H1 (cell line): ENCODE results near the gene BLVRA. TPM values are rescaled to one million over a fixed set of nuclear protein-coding genes. Genes with fewer than 3 reads are reported as not detected.

ENCODE experiments used
- CTCF ChIA-PET: fragments of 300-600 bp; sonication (Branson Sonifier 250); formaldehyde crosslinking; loops from one replicate; lab custom pipeline; 2021; ENCODE audit not compliant: partially characterized antibody; lab: Charles Lee
- POLR2A ChIA-PET: fragments of 300-600 bp; sonication (Branson Sonifier 250); formaldehyde crosslinking; loops from one replicate; lab custom pipeline; 2021; ENCODE audit warnings: inconsistent platforms; ENCODE audit not compliant: partially characterized antibody; lab: Charles Lee
- DNase-seq, 2 experiments: peaks; one replicate each; pipeline versions ENCODE4 v3.0.0 to v3.0.0-alpha.2; 2010 to 2022; ENCODE audit warnings: low spot score in 2 of 2, low read depth in 1 of 2, mixed read lengths in 1 of 2
- FAIRE-seq: peaks from 2 replicates; lab custom pipeline; 2011; peaks lifted over from hg19 to GRCh38; lab: Jason Lieb, UNC
- H2AFZ ChIP-seq: 2 replicates; pipeline ENCODE4 v1.8.1; 2012; ENCODE audit warnings: low read length, inconsistent platforms
- H2AK5ac ChIP-seq: 2 replicates; pipeline ENCODE4 v1.6.1; 2013; ENCODE audit warnings: low read depth, low read length
- H2BK120ac ChIP-seq: replicated peaks from 2 replicates; pipeline ENCODE3; 2013; ENCODE audit warnings: low read depth, low read length, inconsistent platforms
- H2BK12ac ChIP-seq: 2 replicates; pipeline ENCODE4 v1.6.1; 2013; ENCODE audit warnings: low read depth, low read length
- H2BK15ac ChIP-seq: 2 replicates; pipeline ENCODE4 v1.6.1; 2013; ENCODE audit warnings: low read length
- H2BK20ac ChIP-seq: 2 replicates; pipeline ENCODE4 v1.6.1; 2013; ENCODE audit warnings: low read length
- H2BK5ac ChIP-seq: 2 replicates; pipeline ENCODE4 v1.6.1; 2013; ENCODE audit warnings: low read depth, low read length
- H3K14ac ChIP-seq: 2 replicates; pipeline ENCODE4 v1.6.1; 2013; ENCODE audit warnings: inconsistent platforms; ENCODE audit not compliant: insufficient read length
- H3K18ac ChIP-seq: 2 replicates; pipeline ENCODE4 v1.6.1; 2013; ENCODE audit warnings: low read length; ENCODE audit errors: extremely low read depth
- H3K23ac ChIP-seq: 2 replicates; pipeline ENCODE4 v1.6.1; 2013; ENCODE audit warnings: inconsistent platforms; ENCODE audit not compliant: insufficient read length
- H3K23me2 ChIP-seq: 2 replicates; pipeline ENCODE4 v1.6.1; 2013; ENCODE audit warnings: low read depth, low read length
- H3K27ac ChIP-seq: 2 replicates; pipeline ENCODE4 v1.6.1; 2011; ENCODE audit warnings: low read depth, low read length, inconsistent platforms
- H3K27me3 ChIP-seq, 4 experiments: replicated peaks in 1 of 4; 1 replicate in 1 of 4; 2 replicates in 3 of 4; pipeline versions ENCODE4 v1.6.1 to v1.8.1; 2011 to 2013; ENCODE audit warnings: low read length in 3 of 4, mild to moderate bottlenecking in 3 of 4, inconsistent platforms in 2 of 4, mixed read lengths in 2 of 4, moderate library complexity in 1 of 4; ENCODE audit not compliant: control insufficient read depth in 3 of 4, insufficient read depth in 3 of 4; ENCODE audit errors: extremely low read depth in 1 of 4
- H3K36me3 ChIP-seq, 4 experiments: 2 replicates each; pipeline versions ENCODE4 v1.6.1 to v1.8.1; 2011 to 2013; ENCODE audit warnings: mild to moderate bottlenecking in 4 of 4, low read length in 3 of 4, moderate library complexity in 2 of 4, control low read depth in 1 of 4, inconsistent platforms in 1 of 4; ENCODE audit not compliant: insufficient read depth in 4 of 4, control insufficient read depth in 2 of 4
- H3K4ac ChIP-seq: replicated peaks from 2 replicates; pipeline ENCODE3; 2013; ENCODE audit warnings: low read length, low read depth, mixed read lengths, inconsistent platforms; ENCODE audit not compliant: insufficient read length
- H3K4me1 ChIP-seq, 4 experiments: replicated peaks in 1 of 4; 1 replicate in 1 of 4; 2 replicates in 3 of 4; pipeline versions ENCODE4 v1.6.1 to v1.8.1; 2011 to 2013; ENCODE audit warnings: low read length in 3 of 4, inconsistent platforms in 2 of 4, mixed read lengths in 1 of 4; ENCODE audit not compliant: insufficient read depth in 4 of 4, control insufficient read depth in 3 of 4
- H3K4me2 ChIP-seq, 2 experiments: 2 replicates each; pipeline versions ENCODE4 v1.6.1 to v1.8.1; 2011 to 2013; ENCODE audit warnings: low read depth in 2 of 2, low read length in 2 of 2, control low read depth in 1 of 2, inconsistent platforms in 1 of 2, mild to moderate bottlenecking in 1 of 2; ENCODE audit not compliant: insufficient read depth in 1 of 2
- H3K4me3 ChIP-seq, 4 experiments: fragments of 200-600, 300-600 bp in 1 of 4; sonication (generic), shearing (Covaris generic), sonication (Bioruptor Twin) in 1 of 4; 2 replicates each; pipeline versions ENCODE4 v1.5.1 to v1.8.1; 2011 to 2016; ENCODE audit warnings: low read length in 4 of 4, low read depth in 3 of 4, control low read depth in 2 of 4, inconsistent platforms in 2 of 4, mild to moderate bottlenecking in 2 of 4, mixed read lengths in 1 of 4, moderate library complexity in 1 of 4; ENCODE audit not compliant: insufficient read depth in 2 of 4; ENCODE audit errors: extremely low read depth in 1 of 4
- H3K56ac ChIP-seq: replicated peaks from 2 replicates; pipeline ENCODE3; 2013; ENCODE audit warnings: low read depth, mild to moderate bottlenecking, mixed read lengths, low read length, inconsistent platforms; ENCODE audit not compliant: insufficient read length
- H3K79me1 ChIP-seq: 2 replicates; pipeline ENCODE4 v1.6.1; 2013; ENCODE audit warnings: low read depth, low read length, control low read depth
- H3K79me2 ChIP-seq, 2 experiments: 2 replicates each; pipeline versions ENCODE4 v1.6.1 to v1.8.1; 2012 to 2013; ENCODE audit warnings: low read length in 2 of 2, mild to moderate bottlenecking in 2 of 2, inconsistent platforms in 1 of 2; ENCODE audit not compliant: insufficient read depth in 2 of 2, control insufficient read depth in 1 of 2
- H3K9ac ChIP-seq, 4 experiments: replicated peaks in 1 of 4; 1 replicate in 1 of 4; 2 replicates in 3 of 4; pipeline versions ENCODE4 v1.6.1 to v1.8.1; 2011 to 2013; ENCODE audit warnings: low read depth in 3 of 4, low read length in 3 of 4, control low read depth in 2 of 4, mild to moderate bottlenecking in 2 of 4, moderate library complexity in 2 of 4, inconsistent platforms in 1 of 4; ENCODE audit errors: extremely low read depth in 1 of 4
- H3K9me3 ChIP-seq, 2 experiments: 2 replicates each; pipeline versions ENCODE4 v1.6.1 to v1.8.1; 2012 to 2013; ENCODE audit warnings: mild to moderate bottlenecking in 2 of 2, moderate library complexity in 2 of 2, control low read depth in 1 of 2, inconsistent platforms in 1 of 2, low read depth in 1 of 2, low read length in 1 of 2, mixed read lengths in 1 of 2; ENCODE audit not compliant: insufficient read depth in 2 of 2
- H4K20me1 ChIP-seq, 2 experiments: replicated peaks in 1 of 2; 2 replicates each; pipeline versions ENCODE3 to v1.8.1; 2011 to 2013; ENCODE audit warnings: inconsistent platforms in 2 of 2, low read length in 2 of 2, mild to moderate bottlenecking in 1 of 2; ENCODE audit not compliant: insufficient read depth in 2 of 2, control insufficient read depth in 1 of 2
- H4K5ac ChIP-seq: 2 replicates; pipeline ENCODE4 v1.6.1; 2013; ENCODE audit warnings: low read length, low read depth, mixed read lengths, inconsistent platforms; ENCODE audit not compliant: insufficient read length
- H4K8ac ChIP-seq: 2 replicates; pipeline ENCODE4 v1.8.0; 2013; ENCODE audit warnings: mild to moderate bottlenecking, moderate library complexity, low read length, inconsistent platforms; ENCODE audit not compliant: insufficient read depth; ENCODE audit errors: extremely low read depth
- H4K91ac ChIP-seq: replicated peaks from 2 replicates; pipeline ENCODE3; 2013; ENCODE audit warnings: low read length, mixed read lengths, inconsistent platforms; ENCODE audit not compliant: insufficient read length
- ASH2L ChIP-seq: fragments of 200-600, 300-600 bp; sonication (generic); IDR thresholded peaks from one replicate; pipeline ENCODE4 v1.7.1; 2017; ENCODE audit warnings: low read length
- ATF3 ChIP-seq: IDR thresholded peaks from 2 replicates; pipeline ENCODE4 v1.6.1; 2011; ENCODE audit warnings: low read depth, mild to moderate bottlenecking, low read length; ENCODE audit not compliant: insufficient read depth
- CBX5 ChIP-seq: fragments of 300-800, 300-1000 bp; sonication (generic); IDR thresholded peaks from 2 replicates; pipeline ENCODE4 v1.7.1; 2016; ENCODE audit warnings: antibody characterized with exemption, low read length, low read depth
- CHD1 ChIP-seq: IDR thresholded peaks from 2 replicates; pipeline ENCODE4 v1.6.1; 2012; ENCODE audit warnings: low read depth, low read length, improper control_type of control experiment
- CREB1 ChIP-seq: IDR thresholded peaks from 2 replicates; pipeline ENCODE4 v1.6.1; 2012; ENCODE audit warnings: inconsistent platforms
- FOSL1 ChIP-seq: IDR thresholded peaks from 2 replicates; pipeline ENCODE4 v1.6.1; 2011; ENCODE audit warnings: mild to moderate bottlenecking, low read depth, low read length, moderate library complexity; ENCODE audit not compliant: insufficient read depth
- MAX ChIP-seq: IDR thresholded peaks from 2 replicates; pipeline ENCODE4 v1.6.1; 2012; ENCODE audit warnings: inconsistent platforms
- NANOG ChIP-seq: IDR thresholded peaks from 2 replicates; pipeline ENCODE4 v1.6.1; 2011; ENCODE audit warnings: low read length, low read depth, mild to moderate bottlenecking, inconsistent platforms; ENCODE audit not compliant: insufficient read depth, poor library complexity, severe bottlenecking
- PHF8 ChIP-seq: fragments of 200-600 bp; sonication (generic); conservative IDR thresholded peaks from 2 replicates; pipeline ENCODE4 v1.7.1; 2012; ENCODE audit warnings: low read depth, mild to moderate bottlenecking, inconsistent platforms, low read length, moderate library complexity
- RFX5 ChIP-seq: IDR thresholded peaks from 2 replicates; pipeline ENCODE4 v1.6.1; 2011; ENCODE audit warnings: low read depth, low read length, improper control_type of control experiment, borderline replicate concordance
- SAP30 ChIP-seq: fragments of 300-600 bp; sonication (generic); IDR thresholded peaks from 2 replicates; pipeline ENCODE4 v1.7.1; 2012; ENCODE audit warnings: low read length, moderate library complexity, mild to moderate bottlenecking, inconsistent platforms; ENCODE audit not compliant: insufficient read depth, insufficient replicate concordance
- SIN3A ChIP-seq, 2 experiments: IDR thresholded peaks in 1 of 2; conservative IDR thresholded peaks in 1 of 2; 2 replicates each; pipeline ENCODE4 v1.6.1; 2011 to 2012; ENCODE audit warnings: low read length in 2 of 2, improper control_type of control experiment in 1 of 2, low read depth in 1 of 2, mild to moderate bottlenecking in 1 of 2
- SIX5 ChIP-seq: IDR thresholded peaks from 2 replicates; pipeline ENCODE4 v1.6.1; 2011; ENCODE audit warnings: mild to moderate bottlenecking, low read depth, low read length
- YY1 ChIP-seq: IDR thresholded peaks from 2 replicates; pipeline ENCODE4 v1.6.1; 2011; ENCODE audit warnings: low read depth, mild to moderate bottlenecking, low read length
- WGBS, 2 experiments: shearing (Covaris generic) in 1 of 2; methylation state at CpG; one replicate each; pipeline versions ENCODE4 v1.1.6 to v1.1.7; 2013 to 2015; ENCODE audit warnings: low lambda C conversion rate in 2 of 2, mixed read lengths in 2 of 2, inconsistent platforms in 1 of 2, low coverage in 1 of 2, missing lambda C conversion rate in 1 of 2; ENCODE audit not compliant: insufficient replicate concordance in 2 of 2, insufficient coverage in 1 of 2, insufficient read length in 1 of 2; ENCODE audit errors: extremely low coverage in 1 of 2, missing lambda C conversion rate in 1 of 2; 5-methylcytosine and 5-hydroxymethylcytosine counted together
- polyA plus RNA-seq, 7 experiments: library from polyadenylated mRNA; depleted of rRNA in 3 of 7; stranded (reverse) in 5 of 7; unstranded in 2 of 7; fragments of >200 nt in 5 of 7; fragments of 200-250 nt in 2 of 7; gene quantifications; 1 replicate in 5 of 7; 2 replicates in 1 of 7; 4 replicates in 1 of 7; pipeline versions ENCODE4 v1.2.1 to v1.2.3, GENCODE V29; 2011 to 2013; ENCODE audit warnings: missing spikeins in 2 of 7, mixed read lengths in 2 of 7
- total RNA-seq: library from RNA; stranded (reverse); fragmentation: NEBNext Ultra II Directional; extraction: Animal tissue kit (Norgen Biotek cat#: 25700); gene quantifications from 2 replicates; pipeline ENCODE4 v1.2.1, GENCODE V29; 2021

The BLVRA gene
- total and polyA plus RNA-seq, 2 of the 8 experiments (the other 6 are each of a cell fraction or from before 2014, with no cell fraction given), result 16.1 to 37.1 TPM

- no peaks in the 10 kb centered on the region for H3K4me1 ChIP-seq
- TF ChIP-seq SAP30 (no peak), CBX5 (no peak), CHD1 (no peak), ASH2L (no peak), CREB1 (no peak), SIX5 (no peak), SIN3A (conservative IDR thresholded peaks at IDR 0.05 in 1 of 2, IDR thresholded peaks at IDR 0.05 in 1 of 2; ENCODE audit: low read depth in 1 of 2, low read length in 2 of 2) (no peak), YY1 (no peak), RFX5 (no peak), MAX (no peak), PHF8 (no peak), FOSL1 (no peak), ATF3 (no peak), NANOG (no peak)
These were observed 29.3 kb downstream of the BLVRA start for GRCh38 chr7:43787771-43788170.

More at GRCh38 chr7:43787771-43788170, 29.3 kb downstream of the BLVRA start:
- 86% methylated on average over 14 of the region's 14 CpGs; no CpG with 5 or more reads in 1 of the 2 experiments for WGBS, 2 experiments
- no peaks in the 10 kb centered on the region for H3K79me1 ChIP-seq
- H4K5ac ChIP-seq, result no peak overlapping the region
- H3K27ac ChIP-seq, result no peak overlapping the region
- no peaks in the 10 kb centered on the region for H3K27me3 ChIP-seq
- FAIRE-seq (no peak), DNase-seq (no peak)
- no peak overlapping the region for H2AK5ac ChIP-seq
- no peaks in the 10 kb centered on the region for H3K9me3 ChIP-seq
- no peak overlapping the region for H3K14ac ChIP-seq
- H2AFZ ChIP-seq, result no peak overlapping the region
- H3K36me3 ChIP-seq, result peaks cover 0 to 2% (median 0%) of the 10 kb centered on the region in 4 experiments; a peak in 2 of 8 replicates
- ChIA-PET CTCF (interaction anchor here (0.8 to 2.5 kb wide), 2 partner anchors 44 to 50 kb away, joined by 3 to 6 read pairs; no protein-coding TSS in a partner anchor), POLR2A (no interaction called here)
- no peak overlapping the region; a peak in 1 of 7 replicates for H3K9ac ChIP-seq
- H3K4me2 ChIP-seq, result no peak overlapping the region
- no peak overlapping the region for H2BK120ac ChIP-seq
- H3K23me2 ChIP-seq, result no peaks in the 10 kb centered on the region; the same call in 1 of the 2 replicates
- H3K23ac ChIP-seq, result no peak overlapping the region
- H3K56ac ChIP-seq, result no peak overlapping the region
- H3K79me2 ChIP-seq, result no peaks in the 10 kb centered on the region
- no peak overlapping the region for H2BK15ac ChIP-seq
- no peak overlapping the region for H3K4me3 ChIP-seq
- H4K91ac ChIP-seq, result no peak overlapping the region
- no peak overlapping the region for H2BK12ac ChIP-seq
- H3K4ac ChIP-seq, result no peak overlapping the region
- no peak overlapping the region for H3K18ac ChIP-seq
- H2BK5ac ChIP-seq, result no peak overlapping the region
- H2BK20ac ChIP-seq, result no peak overlapping the region
- H4K20me1 ChIP-seq, result no peaks in the 10 kb centered on the region
- H4K8ac ChIP-seq, result no peak overlapping the region
